Glomerular endothelial cell (primary cell): ENCODE measurements around the gene FGF2. TPM values are rescaled to one million over a fixed set of nuclear protein-coding genes. Genes with fewer than 3 reads are reported as not detected.
"Not testable (repeated sequence)": the region's sequence is repeated elsewhere in the genome, so short reads cannot be mapped to it uniquely, and the experiment has no call there.

Experiments
- DNase-seq: peaks from one replicate; pipeline ENCODE4 v3.0.0-alpha.2; 2011; ENCODE audit warnings: low read depth, low spot score; ENCODE audit errors: extremely low read depth
- total RNA-seq: library from RNA; depleted of rRNA; stranded (reverse); fragments of >200 nt; gene quantifications from 2 replicates; pipeline ENCODE4 v1.2.3, GENCODE V29; 2015

The FGF2 gene
- total RNA-seq, 1 donor from 2014 or later: 4.9 TPM

DNA sequence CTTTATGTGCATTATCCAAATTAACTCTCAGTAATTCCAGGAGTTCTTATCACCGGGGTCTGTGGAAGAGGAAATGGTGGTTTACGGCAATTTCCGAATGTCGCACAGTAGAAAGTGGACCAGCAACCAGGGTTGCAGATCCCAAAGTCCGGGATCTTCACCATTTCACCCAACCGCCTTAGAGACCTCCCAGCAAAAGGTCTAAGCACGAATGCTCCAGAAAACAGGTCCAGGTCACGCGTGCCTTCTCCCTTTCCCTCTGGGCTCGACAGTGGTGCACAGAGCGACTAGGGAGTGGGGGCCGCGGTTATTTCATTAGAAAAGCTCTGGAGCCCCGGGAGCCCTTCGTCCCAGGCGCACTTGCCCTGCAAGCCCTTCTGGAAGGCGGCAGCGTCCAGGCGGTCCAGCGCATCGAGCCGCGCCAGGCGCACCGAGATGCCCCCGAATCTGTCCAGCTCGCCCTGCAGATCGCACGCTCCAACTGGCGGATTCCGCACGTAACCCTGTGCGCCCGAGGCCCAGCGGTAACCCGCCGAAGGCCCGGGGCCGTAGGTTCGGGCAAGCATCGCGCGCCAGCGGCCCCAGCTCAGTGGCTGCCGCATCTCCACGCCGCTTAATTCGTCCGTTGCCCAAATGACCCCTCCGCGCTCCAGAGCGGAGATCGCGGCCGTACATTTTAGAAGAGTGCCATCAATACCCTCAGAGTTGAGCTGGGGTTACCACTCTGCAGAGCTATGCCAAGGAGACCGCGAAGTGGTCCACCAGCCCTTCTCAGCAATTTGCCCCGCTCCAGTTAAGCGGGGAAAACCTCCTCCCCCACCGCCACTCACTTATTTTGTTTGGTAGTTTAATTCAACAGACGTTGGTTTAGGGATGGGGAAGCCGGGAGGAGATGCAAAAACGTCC lies 95.6 kb downstream of the FGF2 start, which contains the start of gene NUDT6:
NUDT6 (minus strand) TSS at position 627 of the 906 bp plus-strand sequence; CDS start at position 602, 25 bp downstream.
- DNase-seq: no peak

GRCh38 chr4:122922877-122923511 lies 96.4 kb downstream of the FGF2 start:
- no peak for DNase-seq

- DNase-seq: no peak
Observed at GRCh38 chr4:122928930-122929329, 102.3 kb downstream of the FGF2 start.

GRCh38 chr4:122930862-122931261 lies 104.2 kb downstream of the FGF2 start:
- DNase-seq: no peak

- no peak for DNase-seq
Observed at GRCh38 chr4:122932763-122933162, 106.1 kb downstream of the FGF2 start.

DNA sequence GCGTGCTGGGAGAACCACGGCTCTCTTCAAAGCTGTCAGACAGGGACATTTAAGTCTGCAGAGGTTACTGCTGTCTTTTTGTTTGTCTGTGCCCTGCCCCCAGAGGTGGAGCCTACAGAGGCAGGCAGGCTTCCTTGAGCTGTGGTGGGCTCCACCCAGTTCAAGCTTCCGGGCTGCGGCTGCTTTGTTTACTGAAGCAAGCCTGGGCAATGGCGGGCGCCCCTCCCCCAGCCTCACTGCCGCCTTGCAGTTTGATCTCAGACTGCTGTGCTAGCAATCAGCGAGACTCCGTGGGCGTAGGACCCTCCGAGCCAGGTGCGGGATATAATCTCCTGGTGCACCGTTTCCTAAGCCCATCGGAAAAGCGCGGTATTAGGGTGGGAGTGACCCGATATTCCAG lies 118.5 kb downstream of the FGF2 start:
- DNase-seq: not testable (repeated sequence)

GRCh38 chr4:122946142-122946541 lies 119.5 kb downstream of the FGF2 start:
- no peak for DNase-seq

Other genes starting within 250 kb of the FGF2 start
- gene IL21, start 205.8 kb upstream of the FGF2 start, total RNA-seq: not detected in 2 replicates
- 2.5 TPM in 2 replicates for gene BBS12, start 94.1 kb upstream of the FGF2 start, total RNA-seq
- gene NUDT6, start 95.8 kb downstream of the FGF2 start, total RNA-seq: 5.8 and 6.9 TPM in 2 replicates